Stromal cell of bone marrow (primary cell): ENCODE data around the gene CLEC10A.

Experiments used
- DNase-seq: peaks from one replicate; pipeline ENCODE4 v3.0.0-alpha.2; 2012; ENCODE audit warnings: low read depth

Gene CLEC10A

DNA sequence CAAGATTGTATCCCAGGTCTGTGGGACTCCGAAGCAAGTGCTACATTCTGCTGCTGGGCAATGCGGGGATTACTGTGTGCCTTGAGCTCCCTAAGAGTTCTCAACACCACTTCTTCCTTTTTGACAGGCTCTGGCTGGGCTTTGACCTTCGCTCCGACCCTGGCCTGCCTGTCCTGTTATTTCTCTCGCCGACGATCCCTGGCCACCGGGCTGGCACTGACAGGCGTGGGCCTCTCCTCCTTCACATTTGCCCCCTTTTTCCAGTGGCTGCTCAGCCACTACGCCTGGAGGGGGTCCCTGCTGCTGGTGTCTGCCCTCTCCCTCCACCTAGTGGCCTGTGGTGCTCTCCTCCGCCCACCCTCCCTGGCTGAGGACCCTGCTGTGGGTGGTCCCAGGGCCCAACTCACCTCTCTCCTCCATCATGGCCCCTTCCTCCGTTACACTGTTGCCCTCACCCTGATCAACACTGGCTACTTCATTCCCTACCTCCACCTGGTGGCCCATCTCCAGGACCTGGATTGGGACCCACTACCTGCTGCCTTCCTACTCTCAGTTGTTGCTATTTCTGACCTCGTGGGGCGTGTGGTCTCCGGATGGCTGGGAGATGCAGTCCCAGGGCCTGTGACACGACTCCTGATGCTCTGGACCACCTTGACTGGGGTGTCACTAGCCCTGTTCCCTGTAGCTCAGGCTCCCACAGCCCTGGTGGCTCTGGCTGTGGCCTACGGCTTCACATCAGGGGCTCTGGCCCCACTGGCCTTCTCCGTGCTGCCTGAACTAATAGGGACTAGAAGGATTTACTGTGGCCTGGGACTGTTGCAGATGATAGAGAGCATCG is 41.8 kb downstream of the CLEC10A start:
- DNase-seq = no peak

DNA sequence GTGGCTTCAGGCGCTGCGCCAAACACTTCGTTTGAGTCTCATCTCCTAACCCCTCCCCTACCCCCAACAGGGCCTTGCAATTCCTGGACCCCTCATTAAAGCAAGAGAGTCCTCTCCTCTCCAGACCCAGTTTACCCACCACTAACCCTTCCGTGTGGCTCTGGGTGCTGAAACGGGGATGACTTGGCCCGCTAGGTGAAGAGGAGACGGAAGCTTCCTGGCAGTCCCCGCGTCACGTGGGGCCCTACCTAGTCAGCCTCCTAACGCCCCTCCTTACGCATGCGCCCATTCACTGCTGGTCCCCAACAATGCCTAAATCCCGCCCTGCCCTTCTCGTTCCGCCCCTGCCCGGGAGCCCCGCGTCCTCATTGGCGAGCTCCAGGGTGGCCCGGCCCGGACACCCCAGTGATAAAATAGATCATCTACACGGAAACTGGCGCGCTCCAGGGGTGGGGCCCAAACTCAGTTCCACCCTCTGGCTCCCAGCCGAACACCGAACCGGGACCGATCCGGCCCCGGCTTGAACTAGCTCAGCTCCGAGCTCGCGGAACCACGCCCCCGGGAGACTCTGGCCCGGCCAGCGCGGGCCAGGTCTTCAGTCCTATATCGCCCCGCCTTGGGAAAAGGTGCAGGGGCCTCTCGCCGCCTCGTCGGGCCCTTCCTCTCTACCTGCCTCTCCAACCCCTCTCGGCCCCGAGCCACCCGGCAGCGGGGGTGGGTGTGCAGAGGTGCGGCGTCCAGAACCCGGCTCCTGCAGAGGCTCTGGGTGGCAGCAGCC is 44.3 kb downstream of the CLEC10A start, which contains the start of gene SLC16A13:
Gene SLC16A13, plus strand, starts transcription at position 425 of the 778 bp plus-strand sequence. CDS start 368 bp downstream, outside the sequence.
- peak; percentile 94 for DNase-seq

- no peak for DNase-seq
Observed at GRCh38 chr17:7034955-7035590, 45.0 kb downstream of the CLEC10A start.

- no peak for DNase-seq
Observed at GRCh38 chr17:7029659-7030058, 50.4 kb downstream of the CLEC10A start.

GRCh38 chr17:7029096-7029495 is 51.0 kb downstream of the CLEC10A start:
- no peak for DNase-seq

DNA sequence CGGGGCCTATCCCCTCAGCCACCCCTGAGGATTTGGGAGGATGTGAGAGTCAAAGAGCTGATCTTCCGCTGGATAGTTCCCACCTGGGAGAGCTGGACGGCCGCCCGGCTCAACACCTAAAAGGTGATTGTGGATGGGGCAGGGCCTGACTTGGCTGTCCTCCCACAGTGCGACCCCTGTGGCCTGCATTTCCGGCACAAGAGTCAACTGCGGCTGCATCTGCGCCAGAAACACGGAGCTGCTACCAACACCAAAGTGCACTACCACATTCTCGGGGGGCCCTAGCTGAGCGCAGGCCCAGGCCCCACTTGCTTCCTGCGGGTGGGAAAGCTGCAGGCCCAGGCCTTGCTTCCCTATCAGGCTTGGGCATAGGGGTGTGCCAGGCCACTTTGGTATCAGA is 52.7 kb downstream of the CLEC10A start:
- no peak for DNase-seq

- DNase-seq = no peak
Observed at GRCh38 chr17:7026471-7027115, 53.5 kb downstream of the CLEC10A start.

- DNase-seq = no peak
Observed at GRCh38 chr17:7025245-7025644, 54.8 kb downstream of the CLEC10A start.
